Liver (tissue), 9 donors: ENCODE data around the gene RYR2. TPM values are rescaled to one million over a fixed set of nuclear protein-coding genes. Genes with fewer than 3 reads are reported as not detected.

Source experiments
- DNase-seq: peaks from one replicate; pipeline ENCODE4 v3.0.0-alpha.2; 2017; ENCODE audit warnings: low spot score
- H3K27ac ChIP-seq, 2 donors: one replicate each; pipeline ENCODE4 v1.7.0; 2013; ENCODE audit warnings: inconsistent platforms in 2 of 2, low read length in 2 of 2, control low read depth in 1 of 2, low read depth in 1 of 2, mild to moderate bottlenecking in 1 of 2
- H3K27me3 ChIP-seq, 4 donors: one replicate each; pipeline versions ENCODE4 v1.6.1 to v1.7.0; 2013; ENCODE audit warnings: low read length in 3 of 4, inconsistent platforms in 1 of 4, mild to moderate bottlenecking in 1 of 4, moderate library complexity in 1 of 4; ENCODE audit not compliant: control insufficient read depth in 4 of 4, insufficient read depth in 4 of 4
- H3K36me3 ChIP-seq, 4 donors: one replicate each; pipeline versions ENCODE4 v1.6.1 to v1.7.0; 2013; ENCODE audit warnings: low read length in 3 of 4, mild to moderate bottlenecking in 3 of 4, low read depth in 1 of 4, moderate library complexity in 1 of 4; ENCODE audit not compliant: control insufficient read depth in 4 of 4, insufficient read depth in 3 of 4
- H3K4me1 ChIP-seq, 4 donors: one replicate each; pipeline versions ENCODE4 v1.6.1 to v1.7.0; 2013; ENCODE audit warnings: low read length in 3 of 4, mild to moderate bottlenecking in 3 of 4, moderate library complexity in 1 of 4; ENCODE audit not compliant: control insufficient read depth in 4 of 4, insufficient read depth in 4 of 4
- H3K4me3 ChIP-seq, 3 donors: one replicate each; pipeline versions ENCODE4 v1.6.1 to v1.7.0; 2013; ENCODE audit warnings: low read length in 3 of 3, control low read depth in 1 of 3, low read depth in 1 of 3, mild to moderate bottlenecking in 1 of 3
- H3K9ac ChIP-seq, 2 donors: one replicate each; pipeline ENCODE4 v1.7.0; 2013; ENCODE audit warnings: low read length in 2 of 2, mild to moderate bottlenecking in 2 of 2, moderate library complexity in 2 of 2, control low read depth in 1 of 2, low read depth in 1 of 2
- H3K9me3 ChIP-seq, 4 donors: one replicate each; pipeline versions ENCODE4 v1.6.1 to v1.7.0; 2013; ENCODE audit warnings: low read length in 3 of 4; ENCODE audit not compliant: control insufficient read depth in 4 of 4
- CTCF ChIP-seq: fragments of 150-350 bp; IDR thresholded peaks from 2 replicates; pipeline ENCODE4 v1.5.1; 2017; ENCODE audit warnings: improper control_type of control experiment, low read depth, low read length; ENCODE audit not compliant: missing input control
- EGR1 ChIP-seq, 2 donors: IDR thresholded peaks; 2 replicates each; pipeline ENCODE4 v1.6.1; 2016 to 2018; ENCODE audit warnings: antibody characterized with exemption in 2 of 2, low read depth in 2 of 2
- HNF4A ChIP-seq, 2 donors: conservative IDR thresholded peaks; 2 replicates each; pipeline ENCODE4 v1.6.1; 2016; ENCODE audit warnings: antibody characterized with exemption in 2 of 2, mild to moderate bottlenecking in 2 of 2
- HNF4G ChIP-seq: IDR thresholded peaks from 2 replicates; pipeline ENCODE4 v1.6.1; 2016; ENCODE audit warnings: antibody characterized with exemption
- JUND ChIP-seq, 2 donors: IDR thresholded peaks; 2 replicates each; pipeline ENCODE4 v1.6.1; 2016; ENCODE audit warnings: antibody characterized with exemption in 2 of 2
- NR2F2 ChIP-seq: IDR thresholded peaks from 2 replicates; pipeline ENCODE4 v1.6.1; 2016; ENCODE audit warnings: antibody characterized with exemption
- RAD21 ChIP-seq, 2 donors: IDR thresholded peaks; 2 replicates each; pipeline ENCODE4 v1.6.1; 2016; ENCODE audit warnings: antibody characterized with exemption in 2 of 2, mild to moderate bottlenecking in 2 of 2
- RXRA ChIP-seq, 2 donors: IDR thresholded peaks; 2 replicates each; pipeline ENCODE4 v1.6.1; 2017 to 2018; ENCODE audit warnings: antibody characterized with exemption in 2 of 2, mild to moderate bottlenecking in 1 of 2
- SP1 ChIP-seq: IDR thresholded peaks from 2 replicates; pipeline ENCODE4 v1.6.1; 2018; ENCODE audit warnings: antibody characterized with exemption, mild to moderate bottlenecking
- TAF1 ChIP-seq: conservative IDR thresholded peaks from 2 replicates; pipeline ENCODE4 v1.6.1; 2016; ENCODE audit warnings: antibody characterized with exemption, mild to moderate bottlenecking
- YY1 ChIP-seq: IDR thresholded peaks from 2 replicates; pipeline ENCODE4 v1.6.1; 2016; ENCODE audit warnings: antibody characterized with exemption, mild to moderate bottlenecking
- WGBS: extraction: QIAGEN DNeasy Blood & Tissue Kit; methylation state at CpG from one replicate; pipeline ENCODE4 v1.1.7; 2013; 5-methylcytosine and 5-hydroxymethylcytosine counted together
- polyA plus RNA-seq, 2 donors: library from polyadenylated mRNA; stranded (reverse) in 1 of 2; unstranded in 1 of 2; fragments of 200-250 nt in 1 of 2; fragments of >200 nt in 1 of 2; fragmentation: Nextera tagmentation in 1 of 2; extraction: Ambion mirVana in 1 of 2; gene quantifications; one replicate each; pipeline versions ENCODE4 v1.2.1 to v1.2.3, GENCODE V29; 2013 to 2015
- total RNA-seq, 2 donors: library from RNA; depleted of rRNA; stranded (reverse); fragments of >200 nt; gene quantifications; one replicate each; pipeline ENCODE4 v1.2.3, GENCODE V29; 2014
- TF ChIP-seq, protein P1 (sequence below): IDR thresholded peaks from 2 replicates; pipeline ENCODE4 v1.6.1; 2016; ENCODE audit warnings: antibody characterized with exemption, mild to moderate bottlenecking
- TF ChIP-seq, protein P2 (sequence below): IDR thresholded peaks from 2 replicates; pipeline ENCODE4 v1.6.1; 2016; ENCODE audit warnings: antibody characterized with exemption
- donor health status: healthy.
- donor health status: healthy.
- donor health status: healthy.
- donor health status: healthy.
- donor health status: healthy.

Gene RYR2
- total and polyA plus RNA-seq, 4 donors, result 0.06 to 0.75 (median 0.31) TPM

- Histone ChIP-seq H3K9me3 (no peaks in the 10 kb centered on the region), H3K4me3 (no peak overlapping the region), H3K9ac (no peak overlapping the region), H3K36me3 (no peaks in the 10 kb centered on the region), H3K27me3 (peaks cover 0 to 3% (median 1%) of the 10 kb centered on the region in 4 donors), H3K27ac (no peak overlapping the region), H3K4me1 (no peaks in the 10 kb centered on the region)
- WGBS, result 63% methylated on average over 3 of the region's 3 CpGs
- DNase-seq, result no peak
- no peak for TF ChIP-seq CTCF
- no peak for TF ChIP-seq EGR1 (IDR thresholded peaks at IDR 0.05; ENCODE audit: low read depth in 2 of 2)
- TF ChIP-seq HNF4G, result no peak
- TF ChIP-seq, protein P1, sequence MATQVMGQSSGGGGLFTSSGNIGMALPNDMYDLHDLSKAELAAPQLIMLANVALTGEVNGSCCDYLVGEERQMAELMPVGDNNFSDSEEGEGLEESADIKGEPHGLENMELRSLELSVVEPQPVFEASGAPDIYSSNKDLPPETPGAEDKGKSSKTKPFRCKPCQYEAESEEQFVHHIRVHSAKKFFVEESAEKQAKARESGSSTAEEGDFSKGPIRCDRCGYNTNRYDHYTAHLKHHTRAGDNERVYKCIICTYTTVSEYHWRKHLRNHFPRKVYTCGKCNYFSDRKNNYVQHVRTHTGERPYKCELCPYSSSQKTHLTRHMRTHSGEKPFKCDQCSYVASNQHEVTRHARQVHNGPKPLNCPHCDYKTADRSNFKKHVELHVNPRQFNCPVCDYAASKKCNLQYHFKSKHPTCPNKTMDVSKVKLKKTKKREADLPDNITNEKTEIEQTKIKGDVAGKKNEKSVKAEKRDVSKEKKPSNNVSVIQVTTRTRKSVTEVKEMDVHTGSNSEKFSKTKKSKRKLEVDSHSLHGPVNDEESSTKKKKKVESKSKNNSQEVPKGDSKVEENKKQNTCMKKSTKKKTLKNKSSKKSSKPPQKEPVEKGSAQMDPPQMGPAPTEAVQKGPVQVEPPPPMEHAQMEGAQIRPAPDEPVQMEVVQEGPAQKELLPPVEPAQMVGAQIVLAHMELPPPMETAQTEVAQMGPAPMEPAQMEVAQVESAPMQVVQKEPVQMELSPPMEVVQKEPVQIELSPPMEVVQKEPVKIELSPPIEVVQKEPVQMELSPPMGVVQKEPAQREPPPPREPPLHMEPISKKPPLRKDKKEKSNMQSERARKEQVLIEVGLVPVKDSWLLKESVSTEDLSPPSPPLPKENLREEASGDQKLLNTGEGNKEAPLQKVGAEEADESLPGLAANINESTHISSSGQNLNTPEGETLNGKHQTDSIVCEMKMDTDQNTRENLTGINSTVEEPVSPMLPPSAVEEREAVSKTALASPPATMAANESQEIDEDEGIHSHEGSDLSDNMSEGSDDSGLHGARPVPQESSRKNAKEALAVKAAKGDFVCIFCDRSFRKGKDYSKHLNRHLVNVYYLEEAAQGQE, result no peak
Observed at GRCh38 chr1:237241038-237241437, 199.1 kb downstream of the RYR2 start.

- no peak for DNase-seq
- no peaks in the 10 kb centered on the region for H3K4me1 ChIP-seq
- no peaks in the 10 kb centered on the region for H3K9me3 ChIP-seq
- 82% methylated on average over 4 of the region's 4 CpGs for WGBS
- no peak for TF ChIP-seq RAD21 (IDR thresholded peaks at IDR 0.05)
- no peak for TF ChIP-seq SP1
- no peak for TF ChIP-seq EGR1 (IDR thresholded peaks at IDR 0.05; ENCODE audit: low read depth in 2 of 2)
- no peak for TF ChIP-seq TAF1
- no peak for TF ChIP-seq YY1
- TF ChIP-seq NR2F2, result no peak
- TF ChIP-seq, protein P2, sequence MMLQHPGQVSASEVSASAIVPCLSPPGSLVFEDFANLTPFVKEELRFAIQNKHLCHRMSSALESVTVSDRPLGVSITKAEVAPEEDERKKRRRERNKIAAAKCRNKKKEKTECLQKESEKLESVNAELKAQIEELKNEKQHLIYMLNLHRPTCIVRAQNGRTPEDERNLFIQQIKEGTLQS, result no peak
- no peak for TF ChIP-seq JUND (IDR thresholded peaks at IDR 0.05)
- TF ChIP-seq, protein P1, result no peak
- no peak for TF ChIP-seq HNF4A (conservative IDR thresholded peaks at IDR 0.05)
- TF ChIP-seq RXRA (IDR thresholded peaks at IDR 0.05), result no peak
- H3K27me3 ChIP-seq, result peaks cover 0 to 3% (median 0%) of the 10 kb centered on the region in 4 donors
- H3K27ac ChIP-seq, result no peak overlapping the region
- no peak overlapping the region for H3K4me3 ChIP-seq
- H3K36me3 ChIP-seq, result no peaks in the 10 kb centered on the region
- H3K9ac ChIP-seq, result no peak overlapping the region
Observed at GRCh38 chr1:237244778-237245177, 202.8 kb downstream of the RYR2 start.
